ENCODE measurements around the gene NAPB. TPM values are rescaled to one million over a fixed set of nuclear protein-coding genes. Genes with fewer than 3 reads are reported as not detected.

Gene NAPB
- total and polyA plus RNA-seq, 10 of the 15 experiments (the other 5 are each of a cell fraction or from before 2014, with no cell fraction given), result 2.1 to 15.9 (median 7.2) TPM

DNA sequence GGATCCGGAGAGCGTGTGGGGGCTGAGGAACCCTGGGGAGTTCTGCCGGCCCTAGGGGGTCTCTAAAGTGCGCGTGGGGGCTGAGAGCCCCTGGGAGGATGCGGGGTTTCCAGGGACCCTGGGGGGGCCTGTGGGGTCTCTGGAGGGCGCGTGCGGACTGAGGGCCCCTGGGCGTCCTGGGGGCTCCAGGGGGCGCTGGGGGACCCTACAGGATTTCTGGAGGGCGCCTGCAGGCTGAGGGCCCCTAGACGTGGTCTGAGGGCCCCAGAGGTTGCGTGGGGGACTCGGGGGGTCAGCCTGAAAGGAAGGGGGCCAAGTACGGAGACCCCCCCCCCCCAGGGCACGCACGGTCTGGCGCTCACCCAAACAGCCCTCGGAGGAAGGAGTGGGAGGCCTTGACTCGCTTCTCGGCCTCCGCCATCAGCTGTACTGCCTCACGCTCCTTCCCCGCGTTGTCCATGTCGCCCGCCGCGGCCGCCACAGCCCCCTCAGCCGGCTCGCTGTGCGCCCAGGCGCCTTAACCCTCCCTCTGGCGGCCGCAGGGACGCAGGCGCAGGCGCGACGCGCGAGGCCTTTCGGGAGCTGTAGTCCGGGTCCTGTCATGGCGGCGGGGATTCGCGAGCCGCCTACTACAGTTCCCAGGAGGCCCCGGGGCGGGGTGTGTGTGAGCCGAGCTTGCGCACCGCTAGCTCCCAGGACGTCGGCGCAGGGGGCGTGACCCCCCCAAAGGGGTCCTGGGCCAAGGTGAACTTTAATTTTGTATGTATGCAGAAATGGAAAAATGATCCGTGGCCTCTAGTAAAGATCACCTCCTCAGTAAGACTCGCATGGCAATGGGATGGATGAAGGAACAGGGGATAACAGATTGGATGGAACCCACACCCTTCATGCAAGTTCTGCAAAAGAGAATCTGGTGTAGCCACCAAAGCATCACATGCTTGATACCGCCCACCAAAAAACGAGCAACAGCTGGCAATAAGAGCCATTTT, at the start of gene NAPB (continued):
- TF ChIP-seq ASH2L (IDR thresholded peaks at IDR 0.05; ENCODE audit: borderline replicate concordance, low read depth) (no peak), FOS (IDR thresholded peaks at IDR 0.05; ENCODE audit: borderline replicate concordance, extremely low read depth, insufficient read length) (no peak), TCF7 (IDR thresholded peaks at IDR 0.05; ENCODE audit: borderline replicate concordance) (no peak), YY1 (IDR thresholded peaks at IDR 0.05; ENCODE audit: low read depth, low read length) (peak; percentile 98), ZNF622 (IDR thresholded peaks at IDR 0.05) (no peak), CBX5 (IDR thresholded peaks at IDR 0.05; ENCODE audit: low read depth) (0 out of 2 replicates have a peak, but pooled peaks have one; percentile 43), DPF2 (IDR thresholded peaks at IDR 0.05) (peak; percentile 49; the same call in 1 of the 2 replicates), NBN (IDR thresholded peaks at IDR 0.05) (no peak), SMAD1 (IDR thresholded peaks at IDR 0.05; ENCODE audit: low read depth, partially characterized antibody) (no peak), CREM (IDR thresholded peaks at IDR 0.05; ENCODE audit: low read depth) (peak; percentile 62)
- TF ChIP-seq, protein P1, sequence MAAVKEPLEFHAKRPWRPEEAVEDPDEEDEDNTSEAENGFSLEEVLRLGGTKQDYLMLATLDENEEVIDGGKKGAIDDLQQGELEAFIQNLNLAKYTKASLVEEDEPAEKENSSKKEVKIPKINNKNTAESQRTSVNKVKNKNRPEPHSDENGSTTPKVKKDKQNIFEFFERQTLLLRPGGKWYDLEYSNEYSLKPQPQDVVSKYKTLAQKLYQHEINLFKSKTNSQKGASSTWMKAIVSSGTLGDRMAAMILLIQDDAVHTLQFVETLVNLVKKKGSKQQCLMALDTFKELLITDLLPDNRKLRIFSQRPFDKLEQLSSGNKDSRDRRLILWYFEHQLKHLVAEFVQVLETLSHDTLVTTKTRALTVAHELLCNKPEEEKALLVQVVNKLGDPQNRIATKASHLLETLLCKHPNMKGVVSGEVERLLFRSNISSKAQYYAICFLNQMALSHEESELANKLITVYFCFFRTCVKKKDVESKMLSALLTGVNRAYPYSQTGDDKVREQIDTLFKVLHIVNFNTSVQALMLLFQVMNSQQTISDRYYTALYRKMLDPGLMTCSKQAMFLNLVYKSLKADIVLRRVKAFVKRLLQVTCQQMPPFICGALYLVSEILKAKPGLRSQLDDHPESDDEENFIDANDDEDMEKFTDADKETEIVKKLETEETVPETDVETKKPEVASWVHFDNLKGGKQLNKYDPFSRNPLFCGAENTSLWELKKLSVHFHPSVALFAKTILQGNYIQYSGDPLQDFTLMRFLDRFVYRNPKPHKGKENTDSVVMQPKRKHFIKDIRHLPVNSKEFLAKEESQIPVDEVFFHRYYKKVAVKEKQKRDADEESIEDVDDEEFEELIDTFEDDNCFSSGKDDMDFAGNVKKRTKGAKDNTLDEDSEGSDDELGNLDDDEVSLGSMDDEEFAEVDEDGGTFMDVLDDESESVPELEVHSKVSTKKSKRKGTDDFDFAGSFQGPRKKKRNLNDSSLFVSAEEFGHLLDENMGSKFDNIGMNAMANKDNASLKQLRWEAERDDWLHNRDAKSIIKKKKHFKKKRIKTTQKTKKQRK (IDR thresholded peaks at IDR 0.05; ENCODE audit: low read depth, low read length), result no peak
- TF ChIP-seq, protein P2, sequence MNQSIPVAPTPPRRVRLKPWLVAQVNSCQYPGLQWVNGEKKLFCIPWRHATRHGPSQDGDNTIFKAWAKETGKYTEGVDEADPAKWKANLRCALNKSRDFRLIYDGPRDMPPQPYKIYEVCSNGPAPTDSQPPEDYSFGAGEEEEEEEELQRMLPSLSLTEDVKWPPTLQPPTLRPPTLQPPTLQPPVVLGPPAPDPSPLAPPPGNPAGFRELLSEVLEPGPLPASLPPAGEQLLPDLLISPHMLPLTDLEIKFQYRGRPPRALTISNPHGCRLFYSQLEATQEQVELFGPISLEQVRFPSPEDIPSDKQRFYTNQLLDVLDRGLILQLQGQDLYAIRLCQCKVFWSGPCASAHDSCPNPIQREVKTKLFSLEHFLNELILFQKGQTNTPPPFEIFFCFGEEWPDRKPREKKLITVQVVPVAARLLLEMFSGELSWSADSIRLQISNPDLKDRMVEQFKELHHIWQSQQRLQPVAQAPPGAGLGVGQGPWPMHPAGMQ (IDR thresholded peaks at IDR 0.05; ENCODE audit: borderline replicate concordance), result no peak
- TF ChIP-seq, protein P3, sequence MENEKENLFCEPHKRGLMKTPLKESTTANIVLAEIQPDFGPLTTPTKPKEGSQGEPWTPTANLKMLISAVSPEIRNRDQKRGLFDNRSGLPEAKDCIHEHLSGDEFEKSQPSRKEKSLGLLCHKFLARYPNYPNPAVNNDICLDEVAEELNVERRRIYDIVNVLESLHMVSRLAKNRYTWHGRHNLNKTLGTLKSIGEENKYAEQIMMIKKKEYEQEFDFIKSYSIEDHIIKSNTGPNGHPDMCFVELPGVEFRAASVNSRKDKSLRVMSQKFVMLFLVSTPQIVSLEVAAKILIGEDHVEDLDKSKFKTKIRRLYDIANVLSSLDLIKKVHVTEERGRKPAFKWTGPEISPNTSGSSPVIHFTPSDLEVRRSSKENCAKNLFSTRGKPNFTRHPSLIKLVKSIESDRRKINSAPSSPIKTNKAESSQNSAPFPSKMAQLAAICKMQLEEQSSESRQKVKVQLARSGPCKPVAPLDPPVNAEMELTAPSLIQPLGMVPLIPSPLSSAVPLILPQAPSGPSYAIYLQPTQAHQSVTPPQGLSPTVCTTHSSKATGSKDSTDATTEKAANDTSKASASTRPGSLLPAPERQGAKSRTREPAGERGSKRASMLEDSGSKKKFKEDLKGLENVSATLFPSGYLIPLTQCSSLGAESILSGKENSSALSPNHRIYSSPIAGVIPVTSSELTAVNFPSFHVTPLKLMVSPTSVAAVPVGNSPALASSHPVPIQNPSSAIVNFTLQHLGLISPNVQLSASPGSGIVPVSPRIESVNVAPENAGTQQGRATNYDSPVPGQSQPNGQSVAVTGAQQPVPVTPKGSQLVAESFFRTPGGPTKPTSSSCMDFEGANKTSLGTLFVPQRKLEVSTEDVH (IDR thresholded peaks at IDR 0.05; ENCODE audit: low read depth, partially characterized antibody), result no peak
- TF ChIP-seq, protein P4, sequence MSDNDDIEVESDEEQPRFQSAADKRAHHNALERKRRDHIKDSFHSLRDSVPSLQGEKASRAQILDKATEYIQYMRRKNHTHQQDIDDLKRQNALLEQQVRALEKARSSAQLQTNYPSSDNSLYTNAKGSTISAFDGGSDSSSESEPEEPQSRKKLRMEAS (IDR thresholded peaks at IDR 0.05; ENCODE audit: low read depth, low read length), result no peak; the same call in 1 of the 2 replicates
- TF ChIP-seq, protein P5, sequence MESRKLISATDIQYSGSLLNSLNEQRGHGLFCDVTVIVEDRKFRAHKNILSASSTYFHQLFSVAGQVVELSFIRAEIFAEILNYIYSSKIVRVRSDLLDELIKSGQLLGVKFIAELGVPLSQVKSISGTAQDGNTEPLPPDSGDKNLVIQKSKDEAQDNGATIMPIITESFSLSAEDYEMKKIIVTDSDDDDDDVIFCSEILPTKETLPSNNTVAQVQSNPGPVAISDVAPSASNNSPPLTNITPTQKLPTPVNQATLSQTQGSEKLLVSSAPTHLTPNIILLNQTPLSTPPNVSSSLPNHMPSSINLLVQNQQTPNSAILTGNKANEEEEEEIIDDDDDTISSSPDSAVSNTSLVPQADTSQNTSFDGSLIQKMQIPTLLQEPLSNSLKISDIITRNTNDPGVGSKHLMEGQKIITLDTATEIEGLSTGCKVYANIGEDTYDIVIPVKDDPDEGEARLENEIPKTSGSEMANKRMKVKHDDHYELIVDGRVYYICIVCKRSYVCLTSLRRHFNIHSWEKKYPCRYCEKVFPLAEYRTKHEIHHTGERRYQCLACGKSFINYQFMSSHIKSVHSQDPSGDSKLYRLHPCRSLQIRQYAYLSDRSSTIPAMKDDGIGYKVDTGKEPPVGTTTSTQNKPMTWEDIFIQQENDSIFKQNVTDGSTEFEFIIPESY (IDR thresholded peaks at IDR 0.05), result no peak
- TF ChIP-seq, protein P6, sequence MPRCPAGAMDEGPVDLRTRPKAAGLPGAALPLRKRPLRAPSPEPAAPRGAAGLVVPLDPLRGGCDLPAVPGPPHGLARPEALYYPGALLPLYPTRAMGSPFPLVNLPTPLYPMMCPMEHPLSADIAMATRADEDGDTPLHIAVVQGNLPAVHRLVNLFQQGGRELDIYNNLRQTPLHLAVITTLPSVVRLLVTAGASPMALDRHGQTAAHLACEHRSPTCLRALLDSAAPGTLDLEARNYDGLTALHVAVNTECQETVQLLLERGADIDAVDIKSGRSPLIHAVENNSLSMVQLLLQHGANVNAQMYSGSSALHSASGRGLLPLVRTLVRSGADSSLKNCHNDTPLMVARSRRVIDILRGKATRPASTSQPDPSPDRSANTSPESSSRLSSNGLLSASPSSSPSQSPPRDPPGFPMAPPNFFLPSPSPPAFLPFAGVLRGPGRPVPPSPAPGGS (IDR thresholded peaks at IDR 0.05; ENCODE audit: borderline replicate concordance, insufficient read depth, low read depth, low read length, poor library complexity, severe bottlenecking), result no peak

Data from GM12878 (cell line).